ENCODE measurements around the gene PTGER3.

The PTGER3 gene

DNA sequence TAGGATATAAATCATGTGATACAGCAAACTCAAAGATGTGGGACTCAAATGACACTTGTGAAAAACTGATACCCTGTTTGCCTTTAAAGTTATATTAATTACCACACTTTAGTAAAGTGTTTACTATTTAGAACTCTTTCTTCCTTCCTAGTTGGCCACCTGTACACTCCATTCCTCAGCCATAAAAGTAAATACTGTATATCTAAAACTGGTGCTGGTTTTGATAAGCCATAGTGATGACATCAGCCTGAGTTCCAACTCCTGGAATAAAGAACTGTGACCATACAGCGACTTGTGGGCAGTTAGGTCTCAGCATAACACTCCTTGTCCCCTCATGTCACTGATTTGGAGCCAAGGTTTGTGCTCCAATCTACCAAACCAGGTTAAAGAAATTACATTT is 2.8 kb downstream of the PTGER3 start:
- no peak overlapping the region for H2AFZ ChIP-seq (ENCODE audit: low read depth, low read length)
- peaks cover 5% of the 10 kb centered on the region for H3K9me3 ChIP-seq (ENCODE audit: low read length)
- H3K4me1 ChIP-seq (ENCODE audit: insufficient read depth, low read length) = peaks cover 2% of the 10 kb centered on the region
- H3K27me3 ChIP-seq (ENCODE audit: insufficient read depth, low read length) = peaks cover 34% of the 10 kb centered on the region
- H3K4me3 ChIP-seq (ENCODE audit: low read length) = no peak overlapping the region
- H3K36me3 ChIP-seq (ENCODE audit: insufficient read depth, low read length) = no peaks in the 10 kb centered on the region

DNA sequence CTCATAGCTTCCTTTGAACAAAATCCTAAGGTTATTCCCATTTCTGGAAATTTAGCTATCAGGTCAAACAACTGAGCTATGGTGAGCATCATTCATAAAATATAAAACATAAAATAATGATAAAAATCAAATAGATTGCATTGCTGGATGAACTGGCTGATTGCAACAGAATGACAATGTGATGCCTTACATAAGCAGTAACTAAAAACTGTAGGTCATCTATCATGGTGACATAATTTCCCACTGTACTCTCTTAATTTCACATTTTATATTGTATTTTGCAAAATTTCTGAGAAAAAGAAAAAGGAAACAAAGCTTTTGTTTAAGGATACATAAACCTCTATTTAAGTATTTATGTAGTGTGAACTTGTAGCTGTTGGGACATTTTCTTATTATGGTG is 4.6 kb downstream of the PTGER3 start:
- peaks cover 5% of the 10 kb centered on the region for H3K9me3 ChIP-seq (ENCODE audit: low read length)
- H3K27me3 ChIP-seq (ENCODE audit: insufficient read depth, low read length) = peaks cover 22% of the 10 kb centered on the region
- H3K4me3 ChIP-seq (ENCODE audit: low read length) = no peak overlapping the region
- peaks cover 2% of the 10 kb centered on the region for H3K4me1 ChIP-seq (ENCODE audit: insufficient read depth, low read length)
- no peak overlapping the region for H2AFZ ChIP-seq (ENCODE audit: low read depth, low read length)
- H3K36me3 ChIP-seq (ENCODE audit: insufficient read depth, low read length) = no peaks in the 10 kb centered on the region

DNA sequence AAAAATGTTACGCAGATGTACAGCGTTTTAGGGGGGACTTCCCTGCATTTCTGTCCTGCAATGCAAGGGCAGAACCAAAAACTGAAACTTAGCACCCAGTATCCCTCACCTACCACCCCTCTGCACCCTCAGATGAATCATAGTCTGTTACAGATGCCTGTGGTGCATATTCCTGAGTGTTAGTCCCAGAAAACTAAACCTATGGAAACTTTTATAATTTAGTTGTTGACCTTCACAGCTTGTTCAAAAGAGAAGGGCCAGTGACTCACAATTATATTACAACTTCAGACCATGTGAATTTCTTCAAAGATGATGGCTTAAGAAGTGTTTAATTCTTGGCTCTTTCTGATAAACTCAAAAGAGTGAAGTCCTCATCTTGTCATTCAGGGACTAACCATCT is 5.8 kb downstream of the PTGER3 start:
- Histone ChIP-seq H3K4me3 (ENCODE audit: low read length) (no peak overlapping the region), H2AFZ (ENCODE audit: low read depth, low read length) (no peak overlapping the region), H3K27me3 (ENCODE audit: insufficient read depth, low read length) (peaks cover 11% of the 10 kb centered on the region), H3K9me3 (ENCODE audit: low read length) (peaks cover 3% of the 10 kb centered on the region), H3K36me3 (ENCODE audit: insufficient read depth, low read length) (no peaks in the 10 kb centered on the region), H3K4me1 (ENCODE audit: insufficient read depth, low read length) (no peaks in the 10 kb centered on the region)

DNA sequence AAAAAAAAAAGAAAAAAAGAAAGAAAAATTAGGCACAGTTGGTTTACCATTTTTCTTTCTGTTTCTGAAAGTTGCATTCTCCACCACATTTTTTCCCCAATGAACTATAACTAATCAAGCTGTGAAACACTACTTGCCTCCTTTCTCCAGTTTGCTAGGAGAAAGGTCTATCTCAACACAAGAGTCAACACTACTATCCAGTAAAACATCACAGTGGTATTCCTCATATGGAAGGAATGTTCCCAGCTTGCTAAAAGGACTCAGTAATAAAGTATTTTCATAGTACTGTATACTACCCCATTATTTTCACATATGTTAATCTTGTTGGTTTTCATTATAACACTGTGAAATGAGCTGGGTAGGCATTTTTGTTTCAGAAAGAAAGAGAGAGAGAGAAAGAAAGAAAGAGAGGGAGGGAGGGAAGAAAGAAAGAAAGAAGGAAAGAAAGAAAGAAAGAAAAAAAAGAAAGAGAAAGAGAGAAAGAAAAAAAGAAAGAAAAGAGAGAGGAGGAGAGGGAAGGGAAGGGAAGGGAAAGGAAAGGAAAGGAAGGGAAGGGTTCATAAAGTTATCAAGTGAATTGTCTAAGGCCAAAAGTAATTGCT is 7.9 kb downstream of the PTGER3 start:
- Histone ChIP-seq H3K4me1 (ENCODE audit: insufficient read depth, low read length) (no peaks in the 10 kb centered on the region), H3K36me3 (ENCODE audit: insufficient read depth, low read length) (no peaks in the 10 kb centered on the region), H3K9me3 (ENCODE audit: low read length) (no peaks in the 10 kb centered on the region), H2AFZ (ENCODE audit: low read depth, low read length) (no peak overlapping the region), H3K27me3 (ENCODE audit: insufficient read depth, low read length) (peaks cover 2% of the 10 kb centered on the region), H3K4me3 (ENCODE audit: low read length) (no peak overlapping the region)

DNA sequence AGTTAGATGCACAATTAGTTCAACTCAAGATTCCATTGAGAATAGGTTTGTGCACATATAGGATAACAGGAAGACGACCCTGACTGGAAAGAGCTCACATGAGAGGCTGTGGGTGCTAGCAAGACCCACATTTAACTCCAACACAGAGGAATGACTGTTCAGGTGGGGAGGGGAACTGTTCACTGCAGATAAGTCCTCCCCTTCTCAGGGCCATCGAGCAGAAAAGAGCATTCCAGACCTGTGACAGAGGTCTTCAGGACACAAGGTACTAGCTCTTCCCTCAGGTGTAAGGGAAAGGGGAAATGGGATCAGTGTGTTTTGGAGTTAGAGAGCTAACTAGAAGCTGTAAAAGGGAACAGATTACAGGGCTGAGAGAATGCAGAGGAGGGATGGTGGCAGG is 8.7 kb downstream of the PTGER3 start:
- Histone ChIP-seq H3K36me3 (ENCODE audit: insufficient read depth, low read length) (no peaks in the 10 kb centered on the region), H3K4me1 (ENCODE audit: insufficient read depth, low read length) (no peaks in the 10 kb centered on the region)

DNA sequence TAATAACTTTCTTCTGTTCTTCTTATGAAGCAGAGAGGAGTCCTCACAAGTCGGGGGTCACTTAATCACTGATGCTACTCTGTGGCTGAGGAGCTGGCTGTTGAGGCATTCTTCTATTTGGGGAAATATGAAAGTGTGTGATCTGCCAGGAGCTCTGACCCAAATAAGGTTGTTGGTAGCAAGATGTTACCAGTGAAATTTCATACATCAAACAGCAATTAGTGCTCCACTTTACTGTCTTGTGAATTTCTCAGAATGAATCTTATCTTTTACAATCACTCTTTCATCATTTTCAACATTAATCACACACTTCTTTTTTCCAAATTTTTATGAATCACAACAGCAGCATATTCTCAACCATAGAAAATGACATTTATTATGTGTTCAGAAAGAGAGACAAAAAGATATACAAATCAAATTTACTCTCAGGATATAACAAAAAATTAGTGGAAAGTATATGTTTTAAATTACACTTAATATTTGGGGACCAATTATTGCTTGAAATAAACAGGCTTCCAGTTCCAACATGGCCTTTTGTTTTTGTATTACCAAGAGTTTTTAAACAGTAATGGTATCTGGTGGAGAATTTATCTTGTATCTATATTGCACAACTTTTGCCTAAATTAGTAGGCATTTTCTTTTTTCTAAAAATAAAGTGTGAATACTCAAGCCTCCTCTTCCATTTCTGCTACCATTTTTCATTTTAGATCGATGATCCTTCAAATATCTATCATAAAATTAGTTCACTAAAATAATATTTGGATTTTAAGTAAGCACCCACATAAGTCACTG is 9.6 kb downstream of the PTGER3 start:
- Histone ChIP-seq H2AFZ (ENCODE audit: low read depth, low read length) (no peak overlapping the region), H3K4me3 (ENCODE audit: low read length) (no peak overlapping the region), H3K4me1 (ENCODE audit: insufficient read depth, low read length) (no peaks in the 10 kb centered on the region), H3K9me3 (ENCODE audit: low read length) (no peaks in the 10 kb centered on the region), H3K27me3 (ENCODE audit: insufficient read depth, low read length) (peaks cover 2% of the 10 kb centered on the region), H3K36me3 (ENCODE audit: insufficient read depth, low read length) (no peaks in the 10 kb centered on the region)

More for the DNA sequence above, 8.7 kb downstream of the PTGER3 start:
- Histone ChIP-seq H3K27me3 (ENCODE audit: insufficient read depth, low read length) (peaks cover 2% of the 10 kb centered on the region), H3K9me3 (ENCODE audit: low read length) (no peaks in the 10 kb centered on the region), H3K4me3 (ENCODE audit: low read length) (no peak overlapping the region), H2AFZ (ENCODE audit: low read depth, low read length) (no peak overlapping the region)

DNA sequence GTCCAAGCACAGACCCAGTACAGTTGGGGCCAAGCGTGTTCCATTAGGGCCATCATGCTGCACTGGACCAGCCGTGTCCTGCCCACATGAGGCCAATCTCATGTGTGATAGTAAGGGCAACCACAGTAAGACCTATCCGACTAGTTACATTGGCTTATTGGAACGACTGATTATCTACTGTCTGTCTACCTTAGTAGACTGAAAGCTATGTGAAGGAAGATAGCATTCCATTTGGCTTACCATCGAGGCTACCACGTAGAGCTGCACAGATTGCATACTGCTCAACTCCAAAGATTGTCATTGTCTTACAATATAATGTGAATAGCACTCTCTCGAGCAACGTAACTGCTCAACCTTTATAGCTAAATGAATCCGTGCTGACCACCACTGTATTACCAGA is 10.6 kb downstream of the PTGER3 start:
- Histone ChIP-seq H3K4me1 (ENCODE audit: insufficient read depth, low read length) (no peaks in the 10 kb centered on the region), H3K36me3 (ENCODE audit: insufficient read depth, low read length) (no peaks in the 10 kb centered on the region), H3K9me3 (ENCODE audit: low read length) (no peaks in the 10 kb centered on the region), H2AFZ (ENCODE audit: low read depth, low read length) (no peak overlapping the region), H3K27me3 (ENCODE audit: insufficient read depth, low read length) (peaks cover 2% of the 10 kb centered on the region), H3K4me3 (ENCODE audit: low read length) (no peak overlapping the region)

DNA sequence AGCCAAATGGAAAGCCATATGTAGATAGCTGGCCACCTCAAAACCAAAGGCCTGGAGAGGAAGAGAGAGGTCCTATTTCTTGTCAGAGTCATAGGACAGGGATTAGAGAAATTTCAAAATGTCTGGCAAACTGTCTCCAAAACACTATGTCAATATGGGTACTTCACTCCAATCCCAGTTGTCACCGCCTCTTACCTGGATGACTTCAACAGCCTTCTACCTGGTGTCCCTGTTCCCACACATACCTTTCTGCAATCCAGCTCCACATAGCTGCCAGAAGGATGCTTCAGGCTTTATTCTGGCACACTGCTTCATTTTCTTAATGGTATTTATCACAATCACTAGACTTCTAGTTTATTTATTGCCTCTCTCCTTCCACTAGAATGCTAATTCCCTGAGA is 14.5 kb downstream of the PTGER3 start:
- H3K4me3 ChIP-seq (ENCODE audit: low read length) = no peak overlapping the region
- no peaks in the 10 kb centered on the region for H3K27me3 ChIP-seq (ENCODE audit: insufficient read depth, low read length)
- no peaks in the 10 kb centered on the region for H3K36me3 ChIP-seq (ENCODE audit: insufficient read depth, low read length)
- H3K4me1 ChIP-seq (ENCODE audit: insufficient read depth, low read length) = no peaks in the 10 kb centered on the region
- H3K9me3 ChIP-seq (ENCODE audit: low read length) = no peaks in the 10 kb centered on the region
- H2AFZ ChIP-seq (ENCODE audit: low read depth, low read length) = no peak overlapping the region

DNA sequence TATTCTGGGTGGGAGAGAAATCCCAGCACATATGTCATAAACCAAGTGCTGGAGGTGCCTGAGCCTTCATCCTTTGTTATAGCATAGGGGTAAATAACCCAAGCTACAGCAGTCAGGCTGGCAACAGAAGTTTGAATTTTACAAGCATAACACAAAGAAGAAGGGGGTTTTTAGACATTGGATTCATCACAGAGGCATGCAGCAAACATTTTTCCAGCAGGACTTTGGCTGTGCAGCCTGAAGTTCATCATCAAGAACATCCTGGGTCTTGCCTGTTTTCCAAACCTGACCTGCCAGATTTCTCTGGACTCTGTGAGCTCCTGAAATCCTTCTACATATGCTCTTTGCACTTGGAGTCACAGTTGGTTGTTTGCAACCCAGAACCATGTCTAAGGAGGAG is 16.2 kb downstream of the PTGER3 start:
- H3K27me3 ChIP-seq (ENCODE audit: insufficient read depth, low read length) = no peaks in the 10 kb centered on the region
- no peaks in the 10 kb centered on the region for H3K36me3 ChIP-seq (ENCODE audit: insufficient read depth, low read length)
- H2AFZ ChIP-seq (ENCODE audit: low read depth, low read length) = no peak overlapping the region
- no peaks in the 10 kb centered on the region for H3K9me3 ChIP-seq (ENCODE audit: low read length)
- no peaks in the 10 kb centered on the region for H3K4me1 ChIP-seq (ENCODE audit: insufficient read depth, low read length)
- H3K4me3 ChIP-seq (ENCODE audit: low read length) = no peak overlapping the region

DNA sequence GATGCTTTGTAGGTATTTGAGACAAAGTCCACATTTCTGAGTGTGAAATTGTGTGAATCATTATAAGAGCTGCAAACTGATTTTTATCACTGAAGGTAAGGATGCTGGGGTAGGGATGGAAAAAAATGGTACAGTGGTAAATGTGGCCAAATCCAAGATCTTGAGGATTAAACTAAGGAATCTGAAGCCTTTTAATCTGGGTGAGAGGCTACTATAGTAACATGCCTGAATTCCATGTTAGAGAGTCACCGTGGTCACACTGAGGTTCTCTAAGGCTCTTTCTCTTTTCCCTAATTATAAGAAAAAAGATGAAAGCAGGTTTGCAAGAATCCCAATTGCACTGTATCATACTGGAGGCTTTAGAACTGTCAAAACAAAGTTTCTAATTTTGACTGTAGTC is 17.6 kb downstream of the PTGER3 start:
- H3K4me3 ChIP-seq (ENCODE audit: low read length) = no peak overlapping the region
- no peaks in the 10 kb centered on the region for H3K27me3 ChIP-seq (ENCODE audit: insufficient read depth, low read length)
- H3K9me3 ChIP-seq (ENCODE audit: low read length) = no peaks in the 10 kb centered on the region
- no peaks in the 10 kb centered on the region for H3K36me3 ChIP-seq (ENCODE audit: insufficient read depth, low read length)
- no peaks in the 10 kb centered on the region for H3K4me1 ChIP-seq (ENCODE audit: insufficient read depth, low read length)
- no peak overlapping the region for H2AFZ ChIP-seq (ENCODE audit: low read depth, low read length)

DNA sequence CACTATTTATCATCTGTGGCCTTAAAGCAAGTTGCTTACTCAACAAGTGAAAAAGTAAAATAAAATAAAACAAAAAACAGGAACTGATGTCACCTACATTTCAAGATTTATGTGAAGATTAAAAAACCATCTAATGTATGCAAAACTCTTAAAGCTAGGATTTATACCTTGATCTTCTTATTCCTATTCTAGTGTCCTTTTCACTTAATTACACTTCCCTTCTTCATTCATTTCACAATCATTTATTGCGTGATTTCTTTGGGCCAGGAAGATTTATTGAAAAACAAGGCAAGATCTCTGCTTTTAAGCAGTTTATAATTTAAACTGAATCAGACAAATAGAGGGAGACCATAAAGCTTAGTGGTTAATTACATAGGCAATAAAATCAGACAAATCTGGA is 18.6 kb downstream of the PTGER3 start:
- no peaks in the 10 kb centered on the region for H3K36me3 ChIP-seq (ENCODE audit: insufficient read depth, low read length)
- no peaks in the 10 kb centered on the region for H3K27me3 ChIP-seq (ENCODE audit: insufficient read depth, low read length)
- H3K9me3 ChIP-seq (ENCODE audit: low read length) = no peaks in the 10 kb centered on the region
- no peaks in the 10 kb centered on the region for H3K4me1 ChIP-seq (ENCODE audit: insufficient read depth, low read length)
- no peak overlapping the region for H3K4me3 ChIP-seq (ENCODE audit: low read length)
- H2AFZ ChIP-seq (ENCODE audit: low read depth, low read length) = no peak overlapping the region

DNA sequence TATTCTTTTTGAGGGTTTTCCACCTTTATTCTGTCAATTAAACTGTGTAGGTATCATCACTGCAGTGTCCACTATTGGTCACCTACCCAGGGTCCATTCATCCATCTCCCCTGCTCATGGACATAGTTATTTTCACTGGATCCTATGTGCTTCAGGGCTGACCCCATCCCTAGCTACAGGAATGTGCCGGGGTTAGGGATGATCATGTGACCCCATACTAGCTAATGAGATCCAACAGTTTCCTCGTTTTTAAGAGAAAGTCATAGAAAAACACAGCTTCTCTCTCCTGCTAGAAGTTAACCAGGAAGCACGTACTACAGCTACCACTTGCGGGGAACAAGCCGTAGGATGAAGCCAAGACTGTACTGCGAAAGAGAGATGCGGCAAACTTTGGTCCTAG is 19.6 kb downstream of the PTGER3 start:
- H3K9me3 ChIP-seq (ENCODE audit: low read length) = no peaks in the 10 kb centered on the region
- no peaks in the 10 kb centered on the region for H3K27me3 ChIP-seq (ENCODE audit: insufficient read depth, low read length)
- no peak overlapping the region for H2AFZ ChIP-seq (ENCODE audit: low read depth, low read length)
- no peak overlapping the region for H3K4me3 ChIP-seq (ENCODE audit: low read length)
- H3K4me1 ChIP-seq (ENCODE audit: insufficient read depth, low read length) = no peaks in the 10 kb centered on the region
- H3K36me3 ChIP-seq (ENCODE audit: insufficient read depth, low read length) = no peaks in the 10 kb centered on the region

DNA sequence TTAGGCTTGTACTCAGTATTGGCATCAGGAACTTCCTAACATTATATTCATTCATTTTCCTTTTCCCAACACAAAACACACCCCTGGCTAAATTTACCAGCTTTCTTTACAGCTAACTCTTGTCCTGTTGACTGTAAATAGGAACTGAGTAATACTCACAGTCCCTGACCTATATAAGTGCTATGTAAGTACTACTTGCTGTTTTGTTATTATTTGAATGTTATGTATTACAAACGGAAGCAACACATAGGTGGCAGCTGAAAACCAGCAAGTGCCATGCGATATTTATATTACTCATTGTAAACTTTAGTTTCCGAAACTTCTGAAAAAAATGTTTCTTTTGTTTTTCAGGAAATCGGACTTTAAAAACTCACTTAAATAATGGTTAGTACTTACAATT is 21.5 kb downstream of the PTGER3 start:
- Histone ChIP-seq H3K27me3 (ENCODE audit: insufficient read depth, low read length) (no peaks in the 10 kb centered on the region), H3K9me3 (ENCODE audit: low read length) (no peaks in the 10 kb centered on the region), H2AFZ (ENCODE audit: low read depth, low read length) (no peak overlapping the region), H3K4me1 (ENCODE audit: insufficient read depth, low read length) (no peaks in the 10 kb centered on the region), H3K4me3 (ENCODE audit: low read length) (no peak overlapping the region), H3K36me3 (ENCODE audit: insufficient read depth, low read length) (no peaks in the 10 kb centered on the region)

DNA sequence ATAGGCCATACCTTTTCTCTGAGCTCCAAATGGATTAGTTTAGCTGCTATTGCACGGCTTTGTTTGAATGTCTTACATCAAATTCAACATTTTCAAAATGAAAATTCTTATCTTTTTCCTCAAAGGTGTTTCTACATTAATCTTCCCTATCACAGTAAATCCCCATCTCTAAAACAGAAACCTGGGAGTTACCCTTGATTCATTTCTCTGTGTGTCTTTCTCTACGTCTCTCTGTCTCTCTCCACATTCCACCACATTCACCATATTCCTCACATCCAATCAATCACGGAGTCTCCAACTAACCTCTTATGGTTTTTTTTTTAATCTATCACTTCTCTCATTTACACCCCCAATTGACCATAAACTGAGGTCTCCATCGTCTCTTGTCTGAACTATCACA is 24.1 kb downstream of the PTGER3 start:
- no peaks in the 10 kb centered on the region for H3K9me3 ChIP-seq (ENCODE audit: low read length)
- H3K4me1 ChIP-seq (ENCODE audit: insufficient read depth, low read length) = no peaks in the 10 kb centered on the region
- no peaks in the 10 kb centered on the region for H3K36me3 ChIP-seq (ENCODE audit: insufficient read depth, low read length)
- H3K27me3 ChIP-seq (ENCODE audit: insufficient read depth, low read length) = no peaks in the 10 kb centered on the region
- no peak overlapping the region for H3K4me3 ChIP-seq (ENCODE audit: low read length)
- no peak overlapping the region for H2AFZ ChIP-seq (ENCODE audit: low read depth, low read length)
